ENCODE measurements around the gene SLC27A2.

SLC27A2 gene

DNA sequence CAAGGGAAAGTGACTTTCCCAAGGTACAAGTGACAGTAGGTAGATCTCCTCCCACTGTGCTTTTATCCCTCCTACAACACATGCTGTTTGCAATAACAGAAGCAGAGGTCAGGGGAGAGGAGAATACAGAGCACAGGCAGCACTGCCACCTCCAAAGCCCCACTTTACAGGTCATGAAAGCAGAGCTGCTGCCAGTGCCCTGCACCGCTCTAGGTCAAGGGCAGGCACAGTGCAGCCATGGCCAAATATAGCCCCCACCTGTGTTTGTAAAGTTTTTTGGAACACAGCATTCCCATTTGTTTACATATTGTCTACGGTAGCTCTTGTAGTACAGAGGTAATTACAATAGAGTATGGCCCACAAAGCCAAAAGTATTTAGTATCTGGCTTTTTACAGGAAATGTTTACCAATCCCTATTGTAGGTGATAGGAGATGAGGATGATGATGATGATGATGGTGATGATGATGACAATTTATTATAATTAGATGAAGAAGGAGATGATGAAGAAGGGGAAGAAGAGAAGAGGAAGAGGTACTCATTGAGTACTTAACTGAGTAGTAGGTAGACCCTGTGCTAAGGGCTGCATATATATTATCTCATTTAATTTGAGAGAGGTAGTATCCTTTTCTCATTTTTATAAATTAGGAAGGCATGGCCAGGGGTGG lies 63.1 kb downstream of the SLC27A2 start:
- no peak for DNase-seq

GRCh38 chr15:50246631-50247030 lies 64.6 kb downstream of the SLC27A2 start:
- DNase-seq = no peak

GRCh38 chr15:50247819-50248655 lies 66.0 kb downstream of the SLC27A2 start:
- DNase-seq = no peak

GRCh38 chr15:50248994-50249582 lies 67.1 kb downstream of the SLC27A2 start:
- DNase-seq = no peak

- no peak for DNase-seq
Observed at GRCh38 chr15:50249704-50250103, 67.7 kb downstream of the SLC27A2 start.

DNA sequence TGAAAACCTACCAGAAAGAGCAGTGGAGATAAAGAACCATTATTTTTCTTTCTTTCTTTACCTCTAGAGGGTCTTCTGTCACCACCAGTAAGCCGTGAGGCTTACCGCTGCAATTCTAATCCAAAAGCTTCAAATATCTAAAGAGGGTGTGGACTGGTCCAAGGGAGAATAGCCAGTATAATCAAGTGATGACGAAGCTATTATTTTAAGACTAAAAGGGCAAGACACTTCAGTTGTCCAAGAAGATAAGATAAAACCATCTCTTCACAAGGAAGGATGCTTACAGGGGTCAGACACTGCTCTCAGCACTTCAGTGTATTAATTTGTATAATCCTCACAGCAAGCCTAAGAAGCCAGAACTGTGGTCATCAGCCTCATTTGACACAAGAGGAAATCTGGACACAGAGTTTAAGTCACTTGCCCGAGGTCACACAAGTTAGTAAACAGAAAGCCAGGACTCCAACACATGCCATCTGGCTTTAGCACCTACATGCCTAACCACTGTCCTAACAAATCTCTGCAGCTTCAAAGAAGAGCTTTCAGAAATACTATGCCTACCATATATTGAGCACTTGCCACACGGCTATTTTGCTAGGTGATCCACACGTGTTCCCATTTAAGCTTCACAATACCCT lies 68.9 kb downstream of the SLC27A2 start:
- no peak for DNase-seq

- DNase-seq = no peak
Observed at GRCh38 chr15:50251638-50252182, 69.7 kb downstream of the SLC27A2 start.

GRCh38 chr15:50252556-50252955 lies 70.6 kb downstream of the SLC27A2 start:
- DNase-seq = no peak

DNA sequence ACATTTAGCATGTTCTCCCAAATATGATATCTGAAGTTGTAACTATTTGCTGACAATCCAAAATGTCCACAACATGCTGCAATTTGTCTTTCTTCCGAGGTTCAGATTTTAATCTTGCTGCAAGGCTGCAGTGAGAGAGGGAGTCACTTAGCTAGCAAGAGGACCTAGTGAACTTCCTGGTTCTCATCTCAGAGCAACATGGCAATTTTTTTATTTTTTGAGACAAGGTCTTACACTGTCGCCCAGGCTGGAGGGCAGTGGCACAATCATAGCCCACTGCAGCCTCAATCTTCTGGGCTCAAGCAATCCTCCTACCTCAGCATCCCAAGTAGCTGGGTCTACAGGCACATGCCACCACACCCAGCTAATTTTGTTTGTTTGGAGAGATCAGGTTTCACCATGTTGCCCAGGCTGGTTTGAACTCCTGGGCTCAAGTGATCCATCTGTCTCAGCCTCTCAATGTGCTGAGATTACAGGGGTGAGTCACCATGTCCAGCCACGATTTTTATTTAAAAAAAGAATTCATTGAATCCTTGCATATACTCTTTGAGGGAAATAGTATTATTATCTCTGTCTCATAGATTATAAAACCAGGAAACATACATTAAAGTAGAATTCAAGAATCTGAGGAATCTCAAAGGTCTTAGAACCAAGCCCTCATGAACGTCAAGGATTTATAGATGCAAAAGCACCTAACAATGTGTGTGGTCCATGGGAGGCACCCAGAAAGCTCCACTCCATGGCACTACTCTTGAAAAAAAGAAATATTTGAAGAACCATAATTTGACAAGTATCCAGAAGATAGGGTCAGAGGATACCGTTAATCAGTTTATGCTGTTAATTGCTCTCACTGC lies 74.4 kb downstream of the SLC27A2 start:
- DNase-seq = no peak

DNA sequence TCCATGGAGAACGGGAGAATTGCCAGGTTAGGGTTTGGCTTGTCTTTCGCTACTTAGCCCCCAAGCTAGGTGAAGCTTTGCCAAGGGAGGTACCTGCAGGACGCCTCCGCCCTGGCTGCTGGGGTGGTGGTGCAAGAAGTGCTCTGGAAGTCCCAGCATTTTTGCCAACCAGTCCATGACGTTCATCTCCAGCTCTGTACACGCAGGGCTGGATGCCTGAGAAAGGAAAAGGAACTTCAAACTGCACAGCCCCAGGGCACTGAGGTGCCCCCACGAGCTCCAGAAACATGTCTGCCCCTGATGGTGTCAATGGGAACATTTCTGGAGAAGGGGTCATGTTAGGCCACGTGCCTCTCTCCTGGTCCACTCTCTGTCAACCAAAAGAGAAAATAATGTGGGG lies 75.3 kb downstream of the SLC27A2 start:
- DNase-seq = no peak

DNA sequence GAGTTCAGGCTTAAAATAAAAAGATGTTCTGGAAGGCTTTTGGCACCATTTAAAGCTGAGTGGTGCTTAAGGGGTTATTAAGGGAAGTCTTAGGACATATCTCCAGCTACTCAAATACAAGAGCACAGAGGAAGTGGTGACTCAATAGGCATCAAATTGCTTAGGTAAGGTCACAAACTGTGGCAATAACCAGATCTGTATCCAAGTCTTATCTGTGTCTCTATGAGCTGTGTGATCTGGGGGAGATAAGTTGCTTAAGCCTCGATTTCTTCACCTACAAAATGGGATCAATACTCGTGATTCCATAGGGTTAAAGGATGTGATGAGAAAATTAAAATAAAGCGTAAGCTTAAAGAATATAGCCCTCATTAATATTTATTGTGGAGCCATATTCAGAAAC lies 75.9 kb downstream of the SLC27A2 start:
- peak; percentile 76 for DNase-seq

DNA sequence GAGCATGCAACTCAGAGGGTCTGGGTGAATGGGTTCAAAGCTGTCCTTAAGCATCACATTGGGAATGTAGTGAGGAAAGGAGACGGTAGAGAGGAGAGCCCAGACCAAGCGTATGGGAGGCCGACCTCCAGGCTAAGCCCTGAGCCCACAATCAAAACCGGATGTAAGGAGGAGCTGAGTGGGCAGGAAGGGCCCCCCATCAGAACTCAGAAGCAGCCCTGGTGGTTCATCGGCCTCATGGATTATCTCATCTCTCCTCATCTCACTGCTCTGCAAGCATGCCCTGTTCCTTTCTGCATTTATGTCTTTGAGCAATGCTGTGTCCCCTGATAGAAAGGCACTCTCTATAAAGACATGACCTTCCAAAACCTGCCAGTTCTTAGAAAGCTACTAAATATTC lies 77.3 kb downstream of the SLC27A2 start:
- peak; percentile 60 for DNase-seq

- peak; percentile 63 for DNase-seq
Observed at GRCh38 chr15:50260969-50261496, 79.0 kb downstream of the SLC27A2 start.

DNA sequence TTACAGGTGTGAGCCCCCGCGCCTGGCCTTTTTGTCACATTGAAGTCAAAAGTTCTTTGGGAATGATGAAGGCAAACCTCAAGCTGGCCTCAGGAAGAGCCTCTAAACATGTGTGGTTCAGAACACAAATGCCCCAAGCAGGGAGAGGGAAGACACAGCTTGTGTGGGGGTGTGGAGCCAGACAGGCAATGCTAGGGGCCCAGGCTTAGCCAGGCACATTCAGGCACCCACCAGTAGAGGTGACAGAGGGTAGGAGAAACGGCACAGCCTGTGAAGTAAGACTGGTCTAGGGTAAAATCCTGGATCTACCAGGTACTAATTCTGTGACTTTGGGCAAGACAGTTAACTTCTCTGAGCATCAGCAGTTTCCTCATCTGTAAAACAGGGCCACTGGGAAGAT lies 80.0 kb downstream of the SLC27A2 start:
- DNase-seq = peak; percentile 6

- peak; percentile 34 for DNase-seq
Observed at GRCh38 chr15:50262533-50262932, 80.5 kb downstream of the SLC27A2 start.

DNA sequence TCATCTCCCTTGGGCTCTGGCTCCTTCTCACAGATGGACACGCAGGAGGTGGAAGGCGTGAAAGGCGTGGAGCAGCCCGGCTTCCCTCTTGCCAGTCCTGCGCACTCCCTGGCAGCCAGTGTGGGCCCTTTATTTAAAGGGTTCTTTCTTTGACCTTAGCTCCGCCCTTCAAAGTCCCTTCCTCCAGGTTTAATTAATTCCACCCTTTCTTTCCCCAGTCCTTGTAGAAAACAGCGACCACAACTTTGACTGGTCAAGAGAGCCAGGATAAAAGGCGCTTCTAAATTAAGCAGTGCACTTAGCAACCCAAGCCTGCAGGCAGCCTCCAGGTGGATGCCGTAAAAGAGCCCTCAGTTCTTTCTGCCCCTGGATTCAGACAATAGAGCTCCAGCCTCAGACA lies 83.6 kb downstream of the SLC27A2 start, which contains the start of gene HDC:
Gene HDC, minus strand, starts transcription at position 107 of the 400 bp plus-strand sequence. Its CDS starts 103 bp downstream, at position 4.
- no peak for DNase-seq

GRCh38 chr15:50267577-50267976 lies 85.6 kb downstream of the SLC27A2 start:
- DNase-seq = no peak

- no peak for DNase-seq
Observed at GRCh38 chr15:50275091-50275490, 93.1 kb downstream of the SLC27A2 start.

GRCh38 chr15:50275908-50276307 lies 93.9 kb downstream of the SLC27A2 start:
- no peak for DNase-seq

- peak; percentile 43 for DNase-seq
Observed at GRCh38 chr15:50277370-50277769, 95.4 kb downstream of the SLC27A2 start.

- no peak for DNase-seq
Observed at GRCh38 chr15:50278496-50278895, 96.5 kb downstream of the SLC27A2 start.

DNA sequence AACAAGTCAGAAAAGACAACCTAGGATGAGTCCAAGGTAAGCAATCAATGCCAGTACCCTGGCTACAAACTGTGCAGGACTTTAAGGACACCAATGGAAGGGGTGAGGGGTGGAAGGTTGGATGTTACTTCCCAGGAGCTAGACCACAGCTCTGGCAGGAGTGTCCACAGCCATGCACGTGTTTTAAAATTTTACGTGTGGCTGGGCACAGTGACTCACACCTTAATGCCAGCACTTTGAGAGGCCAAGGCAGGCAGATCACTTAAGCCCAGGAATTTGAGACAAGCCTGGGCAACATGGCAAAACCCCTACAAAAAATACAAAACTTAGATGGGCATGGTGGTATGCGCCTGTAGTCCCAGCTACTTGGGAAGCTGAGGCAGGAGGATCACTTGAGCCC lies 98.3 kb downstream of the SLC27A2 start:
- no peak for DNase-seq
